DMS153 treated with DMSO at 0.1 percent for 48 hours (cell line): Measurements from ENCODE around the gene USP2.

Experiments used
- DNase-seq: peaks from one replicate; lab custom pipeline; 2025; ENCODE audit not compliant: unreplicated experiment; lab: John Stamatoyannopoulos, UW

The USP2 gene

GRCh38 chr11:119342362-119343130 lies 38.9 kb downstream of the USP2 start:
- no peak for DNase-seq

GRCh38 chr11:119342023-119342300 lies 39.5 kb downstream of the USP2 start:
- no peak for DNase-seq

DNA sequence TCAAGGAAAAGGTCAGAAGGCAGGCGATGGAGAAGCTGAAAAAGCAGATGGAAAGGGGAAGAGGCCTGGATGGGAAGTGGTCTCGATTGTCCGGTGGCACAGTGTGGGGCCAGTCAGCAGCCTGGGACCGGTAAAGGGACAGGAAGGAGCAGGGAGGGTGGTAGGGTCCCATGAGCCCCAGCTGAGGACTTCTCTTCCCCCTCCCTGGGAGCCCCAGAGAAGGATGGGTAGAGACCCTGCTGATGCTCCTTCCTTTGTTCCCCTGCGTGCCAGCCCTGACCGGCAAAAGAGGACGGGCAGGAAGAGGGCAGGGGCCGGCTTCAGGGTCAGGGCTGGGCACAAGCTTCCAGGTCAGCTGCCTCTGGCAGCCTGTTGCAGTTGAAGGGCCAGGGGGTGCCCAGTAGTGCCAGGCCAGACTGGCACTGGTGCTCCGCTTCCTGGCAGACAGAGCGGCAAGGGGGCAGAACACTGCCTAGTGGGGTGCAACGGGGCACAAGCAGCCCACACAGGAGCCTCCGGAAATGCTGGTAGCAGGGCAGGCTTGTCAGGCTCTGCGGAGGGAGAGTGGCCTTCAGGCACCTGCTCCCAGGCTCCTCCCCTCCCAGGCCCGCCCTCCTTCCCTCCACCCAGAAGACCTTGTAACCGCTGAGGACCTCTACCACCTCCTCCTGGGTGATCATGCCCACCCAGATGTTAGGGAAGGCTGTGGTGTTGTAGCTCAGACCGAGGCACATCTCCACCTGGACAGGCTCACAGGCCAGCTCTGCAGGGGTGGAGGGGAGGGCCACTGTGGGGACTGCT lies 40.1 kb downstream of the USP2 start:
- DNase-seq, result no peak

GRCh38 chr11:119340335-119341221 lies 40.9 kb downstream of the USP2 start, which contains the start of gene C1QTNF5:
C1QTNF5 (minus strand) TSS chr11:119340883; CDS start chr11:119340397, 486 bp downstream.
- no peak for DNase-seq

GRCh38 chr11:119339589-119340334 lies 41.7 kb downstream of the USP2 start:
- DNase-seq, result no peak

DNA sequence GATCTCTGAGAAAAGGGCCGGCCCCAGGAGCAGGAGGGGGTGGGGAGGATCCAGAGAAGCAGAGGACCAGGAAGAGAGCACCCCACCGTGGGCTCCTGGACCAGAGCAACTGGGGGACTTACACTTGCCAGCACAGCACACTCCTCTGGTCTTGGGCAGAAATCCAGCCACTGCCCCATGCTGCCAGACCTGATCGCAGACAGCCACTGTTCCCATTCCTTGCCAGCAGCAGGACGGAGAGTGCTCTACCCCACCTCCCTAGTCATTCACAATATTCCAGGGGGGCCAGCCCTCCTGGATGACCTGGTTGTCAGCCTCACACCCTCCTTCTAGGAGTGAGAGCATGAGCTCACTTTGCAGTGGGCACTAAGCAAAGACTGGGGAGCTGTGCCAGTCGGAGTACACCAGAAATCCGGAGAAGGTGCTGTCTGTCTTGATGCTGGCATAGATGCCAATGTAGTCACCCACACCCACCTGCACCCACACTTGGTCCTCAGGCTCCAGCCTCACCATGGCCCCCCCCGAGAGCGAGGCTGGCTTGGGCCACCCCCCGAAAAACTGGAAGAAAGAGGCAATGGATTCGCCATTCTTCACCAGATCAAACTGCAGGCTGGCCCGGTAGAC lies 42.4 kb downstream of the USP2 start:
- no peak for DNase-seq

DNA sequence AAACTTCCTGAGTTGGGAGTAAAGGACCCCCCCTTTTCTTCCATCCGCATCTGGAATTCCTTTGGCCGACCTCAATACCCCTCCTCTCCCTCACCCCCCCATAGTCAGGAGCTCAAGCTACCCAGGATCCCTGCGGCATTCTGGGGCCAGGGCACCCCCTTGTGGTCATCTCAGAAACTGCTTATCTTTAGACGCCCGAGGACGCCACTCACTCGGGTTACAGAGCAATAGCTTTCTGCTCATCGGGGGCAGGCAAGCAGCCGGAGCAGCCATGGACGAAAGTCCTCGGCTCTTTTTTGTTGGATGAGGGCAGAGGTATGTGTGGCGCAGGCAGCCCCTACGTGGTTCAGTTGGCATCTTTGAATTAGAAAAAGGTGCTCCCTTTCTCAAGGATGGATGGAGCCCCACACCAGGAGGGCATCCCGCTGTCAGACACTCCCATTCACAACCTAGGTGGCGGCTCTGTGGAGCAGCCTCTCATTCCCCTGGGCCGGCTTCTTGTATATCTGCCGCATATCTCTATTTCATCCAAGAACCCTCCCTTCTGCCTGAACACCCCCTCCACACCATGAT lies 43.1 kb downstream of the USP2 start:
- peak; percentile 39 for DNase-seq

DNA sequence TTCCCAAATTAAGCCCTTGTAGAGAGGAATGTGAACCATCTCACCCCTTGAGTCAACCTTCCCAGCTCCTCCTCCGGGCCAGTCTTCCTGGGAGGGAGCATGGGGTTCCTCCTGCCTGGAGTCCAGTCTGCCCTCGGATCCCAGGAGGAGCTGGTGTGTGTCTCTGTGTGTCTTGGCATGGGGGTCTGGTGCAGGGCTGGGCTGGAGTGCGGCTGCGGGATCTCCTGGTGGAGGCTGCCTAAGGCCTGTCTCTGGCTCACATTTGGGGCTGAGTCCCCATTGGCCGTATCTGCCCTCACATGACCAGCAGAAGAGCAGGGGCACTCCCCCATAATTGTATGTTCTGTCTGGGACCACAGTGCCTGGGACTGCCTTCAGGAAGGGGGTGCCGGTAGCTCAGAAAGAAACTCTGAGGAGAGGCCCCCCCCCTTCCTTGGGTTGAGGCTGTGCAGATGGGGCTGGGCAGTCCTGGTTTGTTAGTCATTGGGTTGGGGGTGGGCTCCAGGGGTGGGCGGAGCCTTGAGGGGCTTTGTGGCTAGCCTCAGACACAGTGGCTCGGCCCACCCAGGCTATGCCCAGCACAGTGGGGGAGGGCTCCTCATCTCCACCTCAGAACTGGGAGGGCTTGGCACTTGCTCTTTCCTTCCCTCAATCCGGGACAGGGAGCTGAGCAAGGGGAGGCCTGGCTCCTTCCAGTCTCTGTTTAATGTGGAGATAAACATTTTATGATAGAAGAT lies 43.7 kb downstream of the USP2 start:
- no peak for DNase-seq

- no peak for DNase-seq
These were observed 44.6 kb downstream of the USP2 start for GRCh38 chr11:119336744-119337469.

DNA sequence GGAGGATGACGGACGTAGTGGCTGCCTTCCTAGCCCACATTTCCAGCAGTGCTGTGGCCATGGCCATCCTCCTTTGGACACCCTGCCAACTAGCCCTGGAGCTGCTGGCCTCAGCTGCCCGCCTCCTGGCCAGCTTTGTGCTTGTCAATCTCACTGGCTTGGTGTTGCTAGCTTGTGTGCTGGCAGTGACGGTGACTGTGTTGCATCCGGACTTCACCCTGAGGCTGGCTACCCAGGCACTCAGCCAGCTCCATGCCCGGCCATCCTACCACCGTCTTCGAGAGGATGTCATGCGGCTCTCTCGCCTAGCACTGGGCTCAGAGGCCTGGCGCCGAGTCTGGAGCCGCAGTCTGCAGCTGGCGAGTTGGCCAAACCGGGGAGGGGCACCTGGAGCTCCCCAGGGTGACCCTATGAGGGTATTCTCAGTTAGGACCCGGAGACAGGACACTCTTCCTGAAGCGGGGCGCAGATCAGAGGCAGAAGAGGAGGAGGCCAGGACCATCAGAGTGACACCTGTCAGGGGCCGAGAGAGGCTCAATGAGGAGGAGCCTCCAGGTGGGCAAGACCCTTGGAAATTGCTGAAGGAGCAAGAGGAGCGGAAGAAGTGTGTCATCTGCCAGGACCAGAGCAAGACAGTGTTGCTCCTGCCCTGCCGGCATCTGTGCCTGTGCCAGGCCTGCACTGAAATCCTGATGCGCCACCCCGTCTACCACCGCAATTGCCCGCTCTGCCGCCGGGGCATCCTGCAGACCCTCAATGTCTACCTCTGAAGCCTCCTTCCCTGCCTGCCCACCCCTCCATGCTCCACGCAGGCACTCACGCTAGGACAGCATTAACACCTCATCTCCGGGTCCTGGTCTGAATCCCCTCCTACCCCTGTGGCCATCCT lies 45.6 kb downstream of the USP2 start:
- no peak for DNase-seq

DNA sequence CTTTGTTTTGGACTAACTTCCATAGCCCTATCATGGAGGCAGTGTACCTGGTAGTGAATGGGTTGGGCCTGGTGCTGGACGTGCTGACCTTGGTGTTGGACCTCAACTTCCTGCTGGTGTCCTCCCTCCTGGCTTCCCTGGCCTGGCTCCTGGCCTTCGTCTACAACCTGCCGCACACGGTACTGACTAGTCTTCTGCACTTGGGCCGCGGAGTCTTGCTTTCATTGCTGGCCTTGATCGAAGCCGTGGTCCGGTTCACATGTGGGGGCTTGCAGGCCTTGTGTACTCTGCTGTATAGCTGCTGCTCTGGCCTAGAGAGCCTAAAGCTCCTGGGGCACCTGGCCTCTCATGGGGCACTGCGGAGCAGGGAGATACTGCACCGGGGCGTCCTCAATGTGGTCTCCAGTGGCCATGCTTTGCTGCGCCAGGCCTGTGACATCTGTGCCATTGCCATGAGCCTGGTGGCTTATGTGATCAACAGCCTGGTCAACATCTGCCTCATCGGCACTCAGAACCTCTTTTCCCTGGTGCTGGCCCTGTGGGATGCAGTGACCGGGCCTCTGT lies 46.3 kb downstream of the USP2 start:
- no peak for DNase-seq

DNA sequence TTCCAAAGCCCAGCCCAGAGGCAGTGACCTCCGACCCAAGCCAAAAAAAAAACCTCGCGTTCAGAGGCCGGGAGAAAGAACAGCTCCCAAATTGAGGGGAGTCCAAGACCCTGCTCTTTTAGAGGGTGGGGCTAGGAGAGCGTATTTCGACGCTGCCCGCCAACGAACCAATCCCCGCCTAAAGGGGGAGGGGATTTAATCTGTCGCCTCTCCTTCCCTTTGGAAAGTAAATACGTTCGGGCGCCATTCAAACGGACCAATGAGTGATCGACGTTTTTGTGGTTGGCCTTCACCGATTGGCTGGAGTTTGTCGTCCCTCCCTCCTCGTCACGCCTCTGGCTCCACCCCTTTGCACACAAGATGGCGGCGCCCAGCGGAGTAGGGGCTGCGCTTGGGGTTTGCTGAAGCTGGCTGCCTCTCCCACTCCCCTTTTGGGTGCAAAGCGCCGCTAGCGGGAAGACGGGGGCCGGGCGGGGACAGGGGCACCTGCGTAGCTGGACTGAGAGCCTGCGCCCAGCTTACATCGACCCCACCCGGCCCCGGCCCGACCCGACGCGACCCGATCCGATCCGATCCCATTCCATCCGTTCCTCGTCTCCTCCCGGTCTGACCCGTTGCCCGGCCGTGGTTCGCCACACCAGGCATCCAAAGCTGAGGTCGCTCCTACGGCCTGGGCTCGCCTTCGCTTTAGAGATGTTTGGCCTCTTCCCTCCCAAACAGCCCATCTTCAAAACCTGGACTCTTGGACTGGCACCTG lies 47.1 kb downstream of the USP2 start, which contains the start of gene RNF26:
TSS of gene RNF26 (plus strand) at position 354 of the 757 bp plus-strand sequence. CDS start 596 bp downstream, outside the sequence.
- peak; percentile 94 for DNase-seq

DNA sequence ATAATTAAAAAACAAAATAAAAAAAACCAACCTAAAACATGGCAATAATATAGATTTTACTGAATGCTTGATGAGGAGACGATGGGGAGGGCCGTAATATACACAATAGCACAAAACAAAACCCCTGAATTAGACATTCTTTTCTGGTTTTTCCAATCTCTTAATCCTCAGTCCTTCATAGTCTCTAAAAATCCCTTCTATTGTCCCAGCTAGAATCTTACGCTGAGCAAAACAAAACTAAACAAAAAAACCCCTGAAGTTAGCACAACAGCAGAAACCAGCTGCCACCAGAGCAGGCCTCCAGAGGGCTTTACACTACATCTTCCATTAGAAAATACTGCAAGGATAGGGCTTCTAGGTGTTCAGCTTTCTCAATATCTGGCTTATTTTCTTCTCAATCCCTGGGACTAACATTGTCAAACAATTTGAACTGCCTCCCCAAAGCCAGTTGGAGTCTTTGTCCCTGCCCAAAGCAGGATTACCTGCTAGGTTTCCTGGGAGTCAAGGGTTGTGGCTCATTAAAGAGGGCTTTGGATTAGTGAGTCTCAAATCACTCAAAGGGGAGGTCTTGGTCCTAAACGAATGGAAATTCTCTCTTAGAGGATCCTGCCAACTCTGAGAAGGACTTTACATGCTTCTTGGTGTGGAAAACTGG lies 49.3 kb downstream of the USP2 start:
- DNase-seq, result no peak

- no peak for DNase-seq
These were observed 51.3 kb downstream of the USP2 start for GRCh38 chr11:119330237-119330636.

- no peak for DNase-seq
These were observed 52.2 kb downstream of the USP2 start for GRCh38 chr11:119329320-119329719.

DNA sequence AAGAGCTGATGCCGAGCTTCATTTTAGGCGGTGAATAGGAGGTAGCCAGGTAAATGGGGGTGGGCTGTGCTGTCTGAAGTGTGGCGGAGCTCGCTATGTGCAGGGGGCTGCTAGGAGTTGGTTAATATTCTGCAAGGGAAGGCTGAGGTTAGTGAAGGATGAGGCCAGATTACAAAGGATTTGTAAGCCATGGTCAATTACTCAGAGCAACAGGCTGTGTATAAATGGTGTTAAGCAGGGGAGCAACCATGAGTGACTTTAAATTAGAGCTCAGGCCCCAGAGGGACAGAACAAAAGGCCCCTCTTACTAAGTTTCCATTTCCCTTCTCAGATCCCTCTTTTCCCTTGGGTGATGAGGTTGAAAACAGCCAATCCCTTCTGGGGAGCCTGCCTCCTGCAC lies 57.3 kb downstream of the USP2 start:
- DNase-seq, result no peak
